IMR-90 (cell line): Measurements from ENCODE around the gene CD9. TPM values are rescaled to one million over a fixed set of nuclear protein-coding genes. Genes with fewer than 3 reads are reported as not detected.

Source experiments
- CEBPB ChIP-seq: IDR thresholded peaks from 2 replicates; pipeline ENCODE4 v1.6.1; 2012; ENCODE audit warnings: low read depth, low read length, improper control_type of control experiment
- FOS ChIP-seq: fragments of 150-350 bp; IDR thresholded peaks from 2 replicates; pipeline ENCODE4 v1.6.1; 2016; ENCODE audit warnings: low read depth, low read length
- MAZ ChIP-seq: IDR thresholded peaks from 2 replicates; pipeline ENCODE4 v1.6.1; 2012; ENCODE audit warnings: low read depth, mild to moderate bottlenecking, low read length, improper control_type of control experiment, moderate library complexity, borderline replicate concordance
- SMC3 ChIP-seq: fragments of 150-350 bp; IDR thresholded peaks from 2 replicates; pipeline ENCODE4 v1.6.1; 2016; ENCODE audit warnings: low read depth, mild to moderate bottlenecking, antibody characterized with exemption, low read length, moderate library complexity
- polyA plus RNA-seq, 3 experiments: library from polyadenylated mRNA; depleted of rRNA; stranded (reverse); fragments of >200 nt; gene quantifications; 2 replicates each; pipeline ENCODE4 v1.2.3, GENCODE V29; 2012; ENCODE audit warnings: low replicate concordance in 1 of 3
- total RNA-seq: library from RNA; depleted of rRNA; stranded (reverse); fragments of >200 nt; gene quantifications from 2 replicates; pipeline ENCODE4 v1.2.3, GENCODE V29; 2012
- TF ChIP-seq, protein P1 (sequence below): fragments of 150-350 bp; IDR thresholded peaks from 2 replicates; pipeline ENCODE4 v1.6.1; 2017; ENCODE audit warnings: mild to moderate bottlenecking, antibody characterized with exemption, low read length, low read depth

Gene CD9
- total and polyA plus RNA-seq, 2 of the 4 experiments (the other 2 are of a cell fraction), result 48.8 to 70.9 TPM

DNA sequence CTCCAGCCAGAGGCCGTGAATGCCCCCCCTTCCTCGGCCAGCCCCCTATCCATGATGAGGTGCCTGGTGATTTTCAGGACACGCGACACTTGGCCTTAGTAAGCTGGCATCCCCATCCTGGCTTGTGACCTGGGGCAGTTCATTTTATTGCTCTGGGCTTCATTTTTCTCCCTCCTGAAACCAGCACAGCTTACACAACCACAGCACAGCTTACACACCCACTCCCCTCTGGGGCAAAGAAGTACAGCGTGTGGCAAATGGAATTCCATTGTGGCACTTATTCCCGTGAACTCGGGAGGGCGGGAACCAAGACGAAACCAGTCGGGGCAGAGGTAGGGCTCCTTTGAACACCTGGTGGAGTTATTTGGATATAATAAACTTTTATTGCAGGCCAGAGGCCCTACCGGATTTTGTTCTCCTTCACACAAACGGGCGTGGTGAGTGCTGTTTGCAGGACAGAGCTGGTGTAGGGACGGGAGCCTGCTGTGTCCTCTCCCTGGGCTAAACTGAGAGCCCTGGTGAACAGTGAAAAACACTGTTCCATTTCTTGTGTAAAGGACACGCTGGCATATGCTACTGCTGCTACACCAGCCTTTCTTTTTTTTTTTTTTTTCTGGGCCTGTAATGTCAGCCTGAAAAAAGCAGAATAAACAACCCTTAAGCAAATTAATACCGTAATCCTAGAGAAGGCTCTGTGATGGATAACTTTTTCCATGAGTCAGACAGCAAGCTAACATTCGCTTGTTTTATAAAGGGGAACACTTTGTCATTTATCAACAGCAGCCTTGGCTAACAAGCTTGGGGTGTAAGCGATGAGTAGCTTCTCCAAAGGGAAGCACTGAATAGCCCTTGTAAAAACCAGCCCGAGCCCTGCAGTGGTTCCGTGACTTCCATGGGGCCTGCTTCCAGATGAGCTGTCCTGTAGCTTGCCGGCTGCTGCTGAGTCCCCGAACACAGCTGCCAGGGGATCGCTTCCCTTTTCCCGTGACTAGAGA lies 29.3 kb downstream of the CD9 start (continued):
- TF ChIP-seq, protein P1, sequence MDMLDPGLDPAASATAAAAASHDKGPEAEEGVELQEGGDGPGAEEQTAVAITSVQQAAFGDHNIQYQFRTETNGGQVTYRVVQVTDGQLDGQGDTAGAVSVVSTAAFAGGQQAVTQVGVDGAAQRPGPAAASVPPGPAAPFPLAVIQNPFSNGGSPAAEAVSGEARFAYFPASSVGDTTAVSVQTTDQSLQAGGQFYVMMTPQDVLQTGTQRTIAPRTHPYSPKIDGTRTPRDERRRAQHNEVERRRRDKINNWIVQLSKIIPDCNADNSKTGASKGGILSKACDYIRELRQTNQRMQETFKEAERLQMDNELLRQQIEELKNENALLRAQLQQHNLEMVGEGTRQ, result no peak
- peak; percentile 8; the same call in 1 of the 2 replicates for TF ChIP-seq SMC3
- peak; percentile 19; the same call in 1 of the 2 replicates for TF ChIP-seq CEBPB
- no peak for TF ChIP-seq MAZ
- peak; percentile 65 for TF ChIP-seq FOS
